ENCODE results near the gene FMN1.

The FMN1 gene

GRCh38 chr15:33028495-33028894, 166.0 kb downstream of the FMN1 start:
- Mint-ChIP-seq H3K36me3 (no peaks in the 10 kb centered on the region), H3K9me3 (no peaks in the 10 kb centered on the region), H3K4me3 (no peak overlapping the region), H3K4me1 (no peaks in the 10 kb centered on the region), H3K27ac (no peak overlapping the region)
- ATAC-seq (no peak), DNase-seq (ENCODE audit: low spot score in 2 of 2) (no peak)

GRCh38 chr15:33027306-33028035, 167.0 kb downstream of the FMN1 start:
- no peaks in the 10 kb centered on the region for H3K9me3 Mint-ChIP-seq
- DNase-seq (ENCODE audit: low spot score in 2 of 2), result no peak
- no peak overlapping the region for H3K27ac Mint-ChIP-seq
- H3K36me3 Mint-ChIP-seq, result no peaks in the 10 kb centered on the region
- no peak overlapping the region for H3K4me3 Mint-ChIP-seq
- ATAC-seq, result no peak
- H3K4me1 Mint-ChIP-seq, result no peaks in the 10 kb centered on the region

- no peaks in the 10 kb centered on the region for H3K4me1 Mint-ChIP-seq
- H3K27ac Mint-ChIP-seq, result no peak overlapping the region
- H3K4me3 Mint-ChIP-seq, result no peak overlapping the region
Measured at GRCh38 chr15:33026614-33027013, 167.9 kb downstream of the FMN1 start.

GRCh38 chr15:33022629-33023028, 171.9 kb downstream of the FMN1 start:
- Mint-ChIP-seq H3K9me3 (no peaks in the 10 kb centered on the region), H3K4me3 (no peak overlapping the region), H3K27ac (no peak overlapping the region), H3K4me1 (no peaks in the 10 kb centered on the region), H3K36me3 (no peaks in the 10 kb centered on the region)
- ATAC-seq (no peak), DNase-seq (ENCODE audit: low spot score in 2 of 2) (no peak)

More at GRCh38 chr15:33026614-33027013, 167.9 kb downstream of the FMN1 start:
- H3K36me3 Mint-ChIP-seq, result no peaks in the 10 kb centered on the region
- no peak for ATAC-seq
- no peaks in the 10 kb centered on the region for H3K9me3 Mint-ChIP-seq
- no peak for DNase-seq (ENCODE audit: low spot score in 2 of 2)

GRCh38 chr15:33021806-33022389, 172.6 kb downstream of the FMN1 start:
- Mint-ChIP-seq H3K4me3 (no peak overlapping the region), H3K9me3 (no peaks in the 10 kb centered on the region), H3K27ac (no peak overlapping the region), H3K36me3 (no peaks in the 10 kb centered on the region), H3K4me1 (no peaks in the 10 kb centered on the region)
- no peak for ATAC-seq
- no peak for DNase-seq (ENCODE audit: low spot score in 2 of 2)

GRCh38 chr15:33019354-33019981, 175.0 kb downstream of the FMN1 start:
- H3K4me1 Mint-ChIP-seq, result no peaks in the 10 kb centered on the region
- H3K27ac Mint-ChIP-seq, result no peak overlapping the region
- no peaks in the 10 kb centered on the region for H3K36me3 Mint-ChIP-seq
- no peaks in the 10 kb centered on the region for H3K9me3 Mint-ChIP-seq
- ATAC-seq (no peak), DNase-seq (ENCODE audit: low spot score in 2 of 2) (no peak)
- H3K4me3 Mint-ChIP-seq, result no peak overlapping the region

- Mint-ChIP-seq H3K4me3 (no peak overlapping the region), H3K36me3 (no peaks in the 10 kb centered on the region), H3K9me3 (no peaks in the 10 kb centered on the region), H3K27ac (no peak overlapping the region), H3K4me1 (no peaks in the 10 kb centered on the region)
- DNase-seq (ENCODE audit: low spot score in 2 of 2), result no peak
- ATAC-seq, result no peak
Measured at GRCh38 chr15:33016405-33017024, 178.0 kb downstream of the FMN1 start.

GRCh38 chr15:33014586-33014985, 179.9 kb downstream of the FMN1 start:
- Mint-ChIP-seq H3K27ac (no peak overlapping the region), H3K9me3 (no peaks in the 10 kb centered on the region), H3K4me1 (no peaks in the 10 kb centered on the region), H3K36me3 (no peaks in the 10 kb centered on the region), H3K4me3 (no peak overlapping the region)
- no peak for DNase-seq (ENCODE audit: low spot score in 2 of 2)
- no peak for ATAC-seq

- DNase-seq (ENCODE audit: low spot score in 2 of 2) (no peak), ATAC-seq (no peak)
- no peak overlapping the region for H3K27ac Mint-ChIP-seq
- no peaks in the 10 kb centered on the region for H3K9me3 Mint-ChIP-seq
- no peaks in the 10 kb centered on the region for H3K4me1 Mint-ChIP-seq
- H3K36me3 Mint-ChIP-seq, result no peaks in the 10 kb centered on the region
- H3K4me3 Mint-ChIP-seq, result no peak overlapping the region
Measured at GRCh38 chr15:33013827-33014445, 180.6 kb downstream of the FMN1 start.

- Mint-ChIP-seq H3K9me3 (no peaks in the 10 kb centered on the region), H3K4me1 (no peaks in the 10 kb centered on the region), H3K36me3 (no peaks in the 10 kb centered on the region), H3K4me3 (no peak overlapping the region), H3K27ac (no peak overlapping the region)
- no peak for ATAC-seq
- no peak for DNase-seq (ENCODE audit: low spot score in 2 of 2)
Measured at GRCh38 chr15:33011976-33012375, 182.5 kb downstream of the FMN1 start.

- Mint-ChIP-seq H3K9me3 (no peaks in the 10 kb centered on the region), H3K4me1 (no peaks in the 10 kb centered on the region), H3K36me3 (no peaks in the 10 kb centered on the region), H3K4me3 (no peak overlapping the region), H3K27ac (no peak overlapping the region)
- DNase-seq (ENCODE audit: low spot score in 2 of 2), result no peak
- ATAC-seq, result no peak
Measured at GRCh38 chr15:33009603-33010002, 184.9 kb downstream of the FMN1 start.

GRCh38 chr15:33009026-33009425, 185.5 kb downstream of the FMN1 start:
- Mint-ChIP-seq H3K9me3 (no peaks in the 10 kb centered on the region), H3K27ac (no peak overlapping the region), H3K36me3 (no peaks in the 10 kb centered on the region), H3K4me1 (no peaks in the 10 kb centered on the region), H3K4me3 (no peak overlapping the region)
- ATAC-seq, result no peak
- no peak for DNase-seq (ENCODE audit: low spot score in 2 of 2)

GRCh38 chr15:33008284-33008995, 186.1 kb downstream of the FMN1 start:
- Mint-ChIP-seq H3K4me3 (no peak overlapping the region), H3K36me3 (no peaks in the 10 kb centered on the region), H3K9me3 (no peaks in the 10 kb centered on the region), H3K27ac (no peak overlapping the region), H3K4me1 (no peaks in the 10 kb centered on the region)
- ATAC-seq, result no peak
- DNase-seq (ENCODE audit: low spot score in 2 of 2), result no peak

GRCh38 chr15:33007303-33007855, 187.1 kb downstream of the FMN1 start:
- H3K27ac Mint-ChIP-seq, result no peak overlapping the region
- ATAC-seq, result no peak
- H3K36me3 Mint-ChIP-seq, result no peaks in the 10 kb centered on the region
- no peaks in the 10 kb centered on the region for H3K4me1 Mint-ChIP-seq
- no peak overlapping the region for H3K4me3 Mint-ChIP-seq
- no peak for DNase-seq (ENCODE audit: low spot score in 2 of 2)
- H3K9me3 Mint-ChIP-seq, result no peaks in the 10 kb centered on the region

- Mint-ChIP-seq H3K36me3 (no peaks in the 10 kb centered on the region), H3K4me1 (no peaks in the 10 kb centered on the region), H3K4me3 (no peak overlapping the region), H3K9me3 (no peaks in the 10 kb centered on the region), H3K27ac (no peak overlapping the region)
- DNase-seq (ENCODE audit: low spot score in 2 of 2) (no peak), ATAC-seq (no peak)
Measured at GRCh38 chr15:33005582-33005981, 188.9 kb downstream of the FMN1 start.

Data from stimulated activated effector memory CD8-positive, alpha-beta T cell treated with anti-CD3 and anti-CD28 coated beads, Interleukin-12 subunit alpha, Interleukin-12 subunit beta, amount 100 ng/mL, for 72 hours (primary cell).